Prostate gland (tissue), 2 donors: ENCODE data around the gene FFAR4. TPM values are rescaled to one million over a fixed set of nuclear protein-coding genes. Genes with fewer than 3 reads are reported as not detected.
"Not testable (repeated sequence)": the region's sequence is repeated elsewhere in the genome, so short reads cannot be mapped to it uniquely, and the experiment has no call there.

Source experiments
- DNase-seq: peaks from one replicate; pipeline ENCODE4 v3.0.0-alpha.2; 2019; ENCODE audit warnings: low spot score
- H3K27ac ChIP-seq, 2 donors: fragments of 200-600 bp; sonication (generic); 2 replicates each; pipeline ENCODE4 v1.5.1; 2017 to 2019
- H3K27me3 ChIP-seq: fragments of 200-600 bp; sonication (generic); replicated peaks from 2 replicates; pipeline ENCODE4 v1.5.1; 2019; ENCODE audit not compliant: insufficient read depth
- H3K36me3 ChIP-seq, 2 donors: fragments of 200-600 bp; sonication (generic); 1 replicate in 1 of 2; 2 replicates in 1 of 2; pipeline versions ENCODE4 v1.5.1 to v1.8.1; 2017 to 2019
- H3K4me1 ChIP-seq: fragments of 200-600 bp; sonication (generic); replicated peaks from 2 replicates; pipeline ENCODE4 v1.5.1; 2019
- H3K4me3 ChIP-seq, 2 donors: fragments of 200-600 bp; sonication (generic); 2 replicates each; pipeline ENCODE4 v1.5.1; 2017 to 2019
- H3K9me3 ChIP-seq: fragments of 200-600 bp; sonication (generic); 2 replicates; pipeline ENCODE4 v1.5.1; 2017
- POLR2A ChIP-seq: fragments of 450-650 bp; IDR thresholded peaks from one replicate; pipeline ENCODE4 v1.6.1; 2016; ENCODE audit warnings: antibody characterized with exemption, mild to moderate bottlenecking
- POLR2AphosphoS5 ChIP-seq: sonication (generic); formaldehyde crosslinking; IDR thresholded peaks from one replicate; pipeline ENCODE4 v1.6.1; 2017; ENCODE audit warnings: antibody characterized with exemption
- WGBS: methylation state at CpG from one replicate; pipeline ENCODE4 v1.1.5; 2018; 5-methylcytosine and 5-hydroxymethylcytosine counted together
- intact Hi-C: fragments of 100-400 bp; cut with DNase I; formaldehyde crosslinking; loops from one replicate; pipeline ENCODE4 v1.14.2; 2022
- total RNA-seq, 2 donors: library from RNA; depleted of rRNA; stranded (reverse); fragments of >200 nt; gene quantifications; one replicate each; pipeline ENCODE4 v1.1.0, GENCODE V29; 2016
- TF ChIP-seq, protein P1 (sequence below), 4 experiments: fragments of 200-600 bp in 2 of 4; fragments of 450-650 bp in 2 of 4; sonication (generic) in 2 of 4; IDR thresholded peaks; 1 replicate in 3 of 4; 2 replicates in 1 of 4; pipeline ENCODE4 v1.5.1; 2016 to 2019; ENCODE audit warnings: antibody characterized with exemption in 4 of 4, mild to moderate bottlenecking in 2 of 4, moderate library complexity in 2 of 4

Gene FFAR4
- total RNA-seq, 2 donors from 2014 or later = 0.18 TPM; not detected in 1

DNA sequence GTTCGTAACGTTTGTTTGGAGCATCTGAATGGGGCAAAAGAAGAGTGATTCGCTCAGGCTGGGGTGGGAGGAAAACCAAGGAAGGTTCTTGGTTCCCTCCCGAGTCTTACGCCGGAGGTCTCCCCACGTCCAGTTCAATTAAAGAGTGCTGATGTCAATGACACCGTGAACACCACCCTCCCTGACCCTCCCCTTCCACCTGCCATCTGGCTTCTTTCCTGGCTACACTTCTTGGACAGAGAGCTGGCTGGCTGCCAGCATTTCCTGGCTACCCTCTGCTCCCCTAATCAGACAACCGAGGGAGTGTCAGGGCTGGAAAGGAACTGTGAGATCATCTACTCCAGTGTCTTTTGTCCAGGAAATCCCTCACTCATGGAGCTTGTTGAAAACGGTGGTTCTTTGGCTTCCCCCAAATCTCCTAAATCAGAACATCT is 24.1 kb upstream of the FFAR4 start:
- 18% methylated on average over 10 of the region's 10 CpGs for WGBS

DNA sequence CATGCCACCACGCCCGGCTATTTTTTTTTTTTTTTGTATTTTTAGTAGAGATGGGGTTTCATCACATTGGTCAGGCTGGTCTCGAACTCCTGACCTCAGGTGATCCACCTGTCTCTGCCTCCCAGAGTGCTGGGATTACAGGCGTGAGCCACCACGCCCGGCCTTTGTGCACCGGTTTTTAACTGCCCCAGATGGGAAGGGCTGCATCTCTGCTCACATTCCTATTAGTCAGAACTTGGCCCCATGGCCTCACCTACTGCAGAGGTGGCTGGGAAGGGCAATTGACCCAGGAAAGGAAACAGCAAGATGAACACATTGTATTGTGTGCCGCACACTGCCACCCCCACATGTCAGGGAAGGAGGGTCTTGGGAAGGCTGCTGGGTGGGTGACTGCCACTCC is 19.5 kb upstream of the FFAR4 start:
- H3K27me3 ChIP-seq, DNase-seq, H3K9me3 ChIP-seq, H3K4me1 ChIP-seq, H3K36me3 ChIP-seq, H3K27ac ChIP-seq, intact Hi-C loops, H3K4me3 ChIP-seq: not testable (repeated sequence)
- WGBS = 90% methylated on average over 8 of the region's 8 CpGs

More for the DNA sequence above, 24.1 kb upstream of the FFAR4 start:
- Histone ChIP-seq H3K4me1 (no peaks in the 10 kb centered on the region), H3K36me3 (no peaks in the 10 kb centered on the region), H3K9me3 (no peaks in the 10 kb centered on the region), H3K4me3 (no peak overlapping the region), H3K27ac (no peak overlapping the region), H3K27me3 (peaks cover under 1% of the 10 kb centered on the region)
- TF ChIP-seq, protein P1, sequence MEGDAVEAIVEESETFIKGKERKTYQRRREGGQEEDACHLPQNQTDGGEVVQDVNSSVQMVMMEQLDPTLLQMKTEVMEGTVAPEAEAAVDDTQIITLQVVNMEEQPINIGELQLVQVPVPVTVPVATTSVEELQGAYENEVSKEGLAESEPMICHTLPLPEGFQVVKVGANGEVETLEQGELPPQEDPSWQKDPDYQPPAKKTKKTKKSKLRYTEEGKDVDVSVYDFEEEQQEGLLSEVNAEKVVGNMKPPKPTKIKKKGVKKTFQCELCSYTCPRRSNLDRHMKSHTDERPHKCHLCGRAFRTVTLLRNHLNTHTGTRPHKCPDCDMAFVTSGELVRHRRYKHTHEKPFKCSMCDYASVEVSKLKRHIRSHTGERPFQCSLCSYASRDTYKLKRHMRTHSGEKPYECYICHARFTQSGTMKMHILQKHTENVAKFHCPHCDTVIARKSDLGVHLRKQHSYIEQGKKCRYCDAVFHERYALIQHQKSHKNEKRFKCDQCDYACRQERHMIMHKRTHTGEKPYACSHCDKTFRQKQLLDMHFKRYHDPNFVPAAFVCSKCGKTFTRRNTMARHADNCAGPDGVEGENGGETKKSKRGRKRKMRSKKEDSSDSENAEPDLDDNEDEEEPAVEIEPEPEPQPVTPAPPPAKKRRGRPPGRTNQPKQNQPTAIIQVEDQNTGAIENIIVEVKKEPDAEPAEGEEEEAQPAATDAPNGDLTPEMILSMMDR (IDR thresholded peaks at IDR 0.05) = no peak
- TF ChIP-seq POLR2AphosphoS5 = no peak
- no peak for TF ChIP-seq POLR2A
- DNase-seq = no peak
- intact Hi-C loops = no loop called here

DNA sequence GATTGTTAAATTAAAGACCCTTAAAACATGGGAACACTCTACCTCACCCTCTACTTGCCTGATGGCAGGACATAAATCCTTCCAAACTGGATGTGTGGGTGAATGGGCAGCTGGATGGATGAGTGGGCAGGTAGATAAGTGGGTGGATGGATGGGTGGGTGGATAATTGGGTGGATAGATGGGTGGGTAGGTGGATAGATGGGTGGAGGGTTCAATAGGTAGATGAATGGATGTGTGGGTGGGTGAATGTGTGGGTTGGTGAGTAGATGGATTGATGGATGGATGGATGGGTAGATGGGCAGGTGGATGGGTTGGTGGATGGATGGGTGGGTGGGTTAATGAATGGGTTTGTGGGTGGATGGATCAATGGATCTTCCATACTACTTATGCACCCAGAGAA is 18.9 kb upstream of the FFAR4 start:
- H3K9me3 ChIP-seq = no peaks in the 10 kb centered on the region
- H3K4me1 ChIP-seq = no peaks in the 10 kb centered on the region
- no peak overlapping the region for H3K27ac ChIP-seq
- no peaks in the 10 kb centered on the region for H3K36me3 ChIP-seq
- no peak for DNase-seq
- intact Hi-C loops = no loop called here
- peaks cover 2% of the 10 kb centered on the region for H3K27me3 ChIP-seq
- H3K4me3 ChIP-seq = no peak overlapping the region
- TF ChIP-seq POLR2AphosphoS5 (no peak), POLR2A (no peak)
- TF ChIP-seq, protein P1 (IDR thresholded peaks at IDR 0.05) = no peak

DNA sequence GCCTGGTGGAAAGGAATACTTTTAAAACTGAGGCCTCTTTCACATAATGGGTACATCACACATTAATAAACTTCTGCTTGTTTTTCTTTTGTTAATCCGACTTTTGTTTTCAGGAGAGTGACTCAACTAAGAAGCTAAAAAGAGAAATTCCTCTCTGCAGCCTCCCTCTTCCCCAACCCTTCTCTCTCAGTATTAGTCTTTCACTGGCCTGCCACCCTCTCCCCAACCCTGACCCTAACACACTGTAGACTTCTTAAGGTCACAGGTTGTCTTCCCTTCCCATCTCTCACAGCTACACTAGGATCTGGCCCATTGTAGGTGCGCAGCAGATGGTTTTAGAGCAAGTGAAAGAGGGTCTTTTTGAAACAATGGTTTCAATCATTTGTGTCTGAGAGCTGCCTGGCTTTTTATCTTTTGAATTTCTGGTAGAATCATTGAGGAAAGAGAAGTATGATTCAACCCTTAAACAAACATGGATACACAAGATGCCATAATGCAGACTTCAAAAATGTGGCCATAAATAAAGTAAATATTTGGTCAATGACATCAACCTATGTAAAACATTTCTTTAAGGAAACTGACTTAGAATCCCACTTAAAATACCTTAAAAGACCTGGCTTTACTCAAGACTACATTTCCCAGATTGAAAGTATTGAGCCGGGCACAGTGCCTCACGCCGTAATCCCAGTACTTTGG is 17.9 kb upstream of the FFAR4 start:
- WGBS = 65% methylated on average over 5 of the region's 5 CpGs
- Histone ChIP-seq H3K4me1 (no peaks in the 10 kb centered on the region), H3K36me3 (no peaks in the 10 kb centered on the region), H3K9me3 (no peaks in the 10 kb centered on the region), H3K27me3 (peaks cover 2% of the 10 kb centered on the region), H3K27ac (no peak overlapping the region), H3K4me3 (no peak overlapping the region)
- TF ChIP-seq, protein P1 (IDR thresholded peaks at IDR 0.05) = no peak
- no peak for TF ChIP-seq POLR2AphosphoS5
- intact Hi-C loops = no loop called here
- DNase-seq = no peak

DNA sequence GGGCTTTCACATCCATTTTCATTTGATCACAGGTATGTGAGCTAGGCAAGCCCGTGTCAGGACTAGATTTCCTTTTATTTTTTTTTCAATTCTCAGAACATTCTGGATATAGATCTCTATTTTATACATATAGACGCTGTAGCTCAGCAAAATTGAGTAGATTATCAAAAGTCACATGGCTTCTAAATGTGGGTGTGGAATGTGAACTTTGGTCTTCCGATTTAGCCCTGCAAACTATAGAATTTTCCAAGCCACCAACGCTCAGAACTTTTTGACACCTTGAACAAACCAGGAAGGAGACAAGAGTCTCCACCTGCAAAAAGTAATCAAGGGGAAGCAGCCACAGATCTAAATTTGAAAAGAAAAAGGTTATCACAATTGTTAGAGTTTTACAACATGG is 15.9 kb upstream of the FFAR4 start:
- 87% methylated on average over 4 of the region's 4 CpGs for whole genome bisulfite sequencing
- Histone ChIP-seq H3K9me3 (no peaks in the 10 kb centered on the region), H3K4me1 (no peaks in the 10 kb centered on the region), H3K27ac (no peak overlapping the region), H3K36me3 (no peaks in the 10 kb centered on the region), H3K4me3 (no peak overlapping the region), H3K27me3 (peaks cover 2% of the 10 kb centered on the region)
- TF ChIP-seq POLR2AphosphoS5 = no peak
- no peak for TF ChIP-seq POLR2A
- TF ChIP-seq, protein P1 (IDR thresholded peaks at IDR 0.05) = no peak
- intact Hi-C loops = loop anchor here (10.0 kb wide), 1 partner anchor 124 kb away; no protein-coding TSS in a partner anchor
- DNase-seq = no peak
